Activated CD4-positive, alpha-beta T cell treated with anti-CD3 and anti-CD28 coated beads, Interleukin-2, amount 50 U/mL, for 48 hours (primary cell): ENCODE measurements around the gene C15orf39.

Experiments
- DNase-seq, 2 experiments: peaks; one replicate each; pipeline ENCODE4 v3.0.0-alpha.2; 2020

The C15orf39 gene

DNA sequence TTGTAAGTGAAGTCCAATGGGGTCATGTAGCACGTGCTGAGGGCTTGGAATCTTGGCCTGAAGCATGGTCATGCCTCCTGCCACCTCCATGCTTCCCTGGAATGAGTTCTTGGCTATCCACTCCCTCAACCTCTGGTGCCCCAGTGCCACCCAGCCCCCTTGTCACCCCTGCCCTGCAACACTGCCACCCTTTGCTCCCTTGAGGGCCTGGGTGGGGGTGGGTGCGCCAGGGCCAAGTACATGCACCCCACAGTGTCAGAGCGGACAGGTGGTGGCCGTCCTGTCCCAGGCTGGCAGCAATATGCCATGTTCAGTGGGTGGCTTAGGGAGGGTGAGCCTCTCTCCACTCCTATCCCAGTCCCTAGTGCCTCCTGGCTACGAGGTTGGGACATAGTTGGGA is 27.6 kb upstream of the C15orf39 start:
- DNase-seq: no peak

DNA sequence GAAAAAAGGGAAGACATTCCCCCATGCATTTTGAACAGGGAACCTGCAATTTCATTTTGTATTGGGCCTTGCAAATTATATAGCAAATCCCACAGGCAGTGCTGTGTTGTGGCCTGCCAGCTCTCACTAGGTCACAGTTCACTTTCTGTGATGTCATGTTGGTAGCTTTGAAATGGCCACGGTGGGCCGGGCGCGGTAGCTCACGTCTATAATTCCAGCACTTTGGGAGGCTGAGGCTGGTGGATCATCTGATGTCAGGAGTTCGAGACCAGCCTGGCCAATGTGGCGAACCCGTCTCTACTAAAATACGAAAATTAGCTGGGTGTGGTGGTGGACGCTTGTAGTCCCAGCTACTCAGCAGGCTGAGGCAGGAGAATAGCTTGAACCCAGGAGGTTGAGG is 27.0 kb upstream of the C15orf39 start:
- DNase-seq: no peak

DNA sequence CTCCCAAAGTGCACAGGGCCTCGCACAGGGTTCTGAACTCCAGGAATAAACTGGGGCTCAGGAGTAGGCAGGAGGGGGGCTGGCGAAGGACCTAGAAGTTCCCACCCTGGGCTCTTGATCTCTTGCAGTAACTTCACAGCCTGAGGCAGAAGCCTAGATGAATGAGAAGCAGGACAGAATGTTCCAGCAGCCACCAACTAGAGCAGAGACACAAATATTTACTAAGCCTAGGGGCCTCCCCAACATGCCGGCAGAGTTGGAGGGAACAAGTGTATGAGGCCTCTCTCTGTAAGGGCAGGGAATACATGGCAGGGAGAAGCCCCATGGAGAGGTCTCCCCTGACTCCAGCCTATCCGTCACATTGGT is 25.3 kb upstream of the C15orf39 start:
- no peak for DNase-seq

DNA sequence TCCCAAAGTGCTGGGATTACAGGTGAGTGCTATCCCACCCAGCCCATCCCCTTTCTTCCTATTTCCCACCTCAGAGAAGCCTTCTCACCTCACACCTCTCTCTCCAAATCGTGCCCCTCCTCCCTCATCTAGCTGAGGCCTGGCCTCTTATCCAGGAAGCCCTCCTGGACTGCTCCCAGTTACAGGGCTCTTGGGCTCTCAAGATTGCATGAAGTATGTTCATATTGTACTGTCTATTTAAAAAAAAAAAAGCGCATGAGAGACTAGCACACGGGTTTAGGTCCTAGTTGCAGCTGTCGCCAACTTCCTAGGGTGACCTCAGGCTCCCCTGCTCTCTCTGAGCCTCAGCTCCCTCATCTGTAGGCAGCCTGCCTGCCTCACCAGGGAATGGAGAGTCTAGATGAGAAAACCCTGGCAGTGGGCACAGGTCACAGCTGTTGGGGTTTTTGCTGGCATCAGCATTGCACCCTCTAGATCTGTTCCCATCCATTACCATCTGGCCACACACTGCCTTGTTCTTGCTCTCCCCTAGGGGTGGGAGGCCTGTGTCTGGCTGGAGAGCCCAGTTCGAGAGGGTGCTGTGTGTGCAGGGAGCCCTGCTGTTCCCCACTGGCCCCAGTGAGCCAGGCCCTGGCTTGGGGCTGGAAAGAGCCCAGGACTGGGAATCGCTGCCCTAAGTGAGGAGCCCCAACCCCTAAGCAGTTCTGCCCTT is 24.2 kb upstream of the C15orf39 start:
- no peak for DNase-seq

DNA sequence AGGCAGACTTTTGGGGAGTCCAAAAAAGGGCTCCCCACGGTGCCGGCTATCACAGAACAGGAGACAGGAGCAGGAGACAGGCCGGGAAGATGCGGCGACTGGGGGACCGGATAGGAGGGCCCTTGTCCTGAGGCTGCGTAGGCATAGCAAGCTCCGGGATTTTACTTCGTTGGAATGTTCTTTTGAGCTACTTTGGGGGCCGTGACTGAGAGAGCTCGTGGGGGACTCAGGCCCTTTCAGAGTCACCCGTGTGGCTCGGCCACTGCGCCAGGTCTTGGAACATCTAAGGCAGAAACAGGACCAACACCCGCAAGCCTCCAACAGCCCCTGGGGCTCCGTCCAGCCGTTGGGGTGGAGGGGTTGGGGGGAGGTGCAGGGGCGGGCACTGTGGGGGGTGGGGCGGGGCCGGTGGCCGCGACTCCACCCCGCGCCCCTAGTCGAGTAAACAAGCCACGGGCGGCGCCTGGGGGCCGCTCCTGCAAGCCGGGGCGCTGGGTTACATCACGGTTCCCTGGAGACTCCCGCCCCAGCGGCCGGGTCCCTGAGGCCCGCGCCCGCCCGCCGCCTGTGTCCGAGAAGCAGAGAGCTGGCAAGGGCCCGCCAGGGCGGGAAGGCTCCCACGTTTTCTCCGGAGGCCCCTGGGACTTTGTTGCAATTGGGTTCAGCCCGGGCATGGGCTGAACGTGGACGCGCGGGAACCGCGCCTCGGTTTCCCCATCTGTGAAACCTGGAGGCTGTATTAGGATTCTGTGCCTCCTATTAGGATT is 23.3 kb upstream of the C15orf39 start:
- DNase-seq: no peak

DNA sequence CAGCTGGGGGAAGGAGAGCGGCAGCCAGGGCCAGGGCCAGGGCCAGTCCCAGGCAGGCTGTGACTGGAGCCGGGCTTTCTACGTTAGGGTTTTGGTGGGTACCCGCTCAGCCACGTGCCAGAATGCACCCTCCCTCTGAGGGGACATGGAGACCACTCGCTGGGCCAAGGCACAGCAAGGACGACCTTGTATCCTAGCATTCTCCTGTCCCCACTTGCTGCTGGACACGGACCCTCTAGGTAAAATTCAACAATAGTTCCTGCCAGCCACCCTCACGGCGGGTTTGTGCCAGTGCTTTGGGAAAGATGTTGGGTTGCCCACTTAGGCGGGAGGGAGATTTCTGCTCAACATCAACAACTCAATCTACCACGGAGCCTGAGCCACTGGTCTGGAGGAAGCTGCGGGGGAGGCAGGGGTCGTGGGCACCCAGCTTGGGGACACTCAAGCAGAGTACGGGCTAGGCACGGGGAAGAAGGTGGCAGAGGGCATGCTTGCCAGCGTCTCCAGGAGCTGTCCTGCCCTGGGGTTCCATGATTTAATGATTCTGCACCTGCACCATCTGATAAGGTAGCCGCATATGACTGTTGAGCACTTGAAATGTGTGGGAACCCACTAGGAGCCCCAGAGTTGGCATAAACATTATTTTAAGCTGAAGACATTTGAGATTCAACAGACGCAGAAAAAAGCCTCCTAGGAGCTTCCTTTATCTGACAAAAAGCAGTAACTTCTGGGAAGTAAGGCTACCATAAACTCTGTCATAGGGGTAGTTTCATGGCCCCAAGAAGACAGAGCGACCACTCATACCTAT is 22.5 kb upstream of the C15orf39 start:
- no peak for DNase-seq

DNA sequence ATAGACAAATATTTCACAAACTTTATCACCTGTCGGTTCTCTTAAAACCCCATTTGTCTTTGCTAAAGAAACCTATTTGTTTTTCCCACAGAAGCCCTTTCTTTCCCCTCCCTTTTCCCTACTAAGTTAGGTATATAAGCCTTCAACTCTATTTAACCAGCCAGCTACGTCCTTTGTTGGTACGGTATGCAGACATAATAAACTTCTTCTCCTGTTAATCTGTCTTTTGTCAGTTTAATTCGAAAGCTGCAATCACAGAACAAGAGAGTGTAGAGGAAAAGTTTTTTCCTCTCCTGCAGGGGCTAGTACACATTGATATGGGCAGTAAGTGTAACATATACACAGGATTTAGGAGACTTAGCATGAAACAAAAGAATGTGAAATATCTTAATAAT is 21.9 kb upstream of the C15orf39 start:
- no peak for DNase-seq

DNA sequence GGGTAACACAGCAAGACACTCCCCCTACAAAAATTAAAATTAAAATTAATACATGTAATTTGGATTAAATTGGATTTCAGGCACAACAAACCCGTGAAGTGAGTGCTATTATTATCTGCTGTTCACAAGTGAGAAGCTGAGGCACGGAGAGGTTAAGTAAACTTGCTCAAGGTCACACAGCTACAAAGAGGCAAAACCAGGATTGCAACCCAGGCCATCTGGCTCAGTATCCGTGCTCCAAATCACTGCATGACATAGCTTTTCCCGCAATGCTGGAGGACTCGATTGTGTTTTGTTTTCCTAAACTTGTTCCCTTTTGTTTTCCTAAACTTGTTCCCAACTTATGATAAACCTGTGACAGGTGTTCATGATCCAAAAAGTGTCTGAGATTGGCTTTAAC is 19.9 kb upstream of the C15orf39 start:
- DNase-seq: no peak

DNA sequence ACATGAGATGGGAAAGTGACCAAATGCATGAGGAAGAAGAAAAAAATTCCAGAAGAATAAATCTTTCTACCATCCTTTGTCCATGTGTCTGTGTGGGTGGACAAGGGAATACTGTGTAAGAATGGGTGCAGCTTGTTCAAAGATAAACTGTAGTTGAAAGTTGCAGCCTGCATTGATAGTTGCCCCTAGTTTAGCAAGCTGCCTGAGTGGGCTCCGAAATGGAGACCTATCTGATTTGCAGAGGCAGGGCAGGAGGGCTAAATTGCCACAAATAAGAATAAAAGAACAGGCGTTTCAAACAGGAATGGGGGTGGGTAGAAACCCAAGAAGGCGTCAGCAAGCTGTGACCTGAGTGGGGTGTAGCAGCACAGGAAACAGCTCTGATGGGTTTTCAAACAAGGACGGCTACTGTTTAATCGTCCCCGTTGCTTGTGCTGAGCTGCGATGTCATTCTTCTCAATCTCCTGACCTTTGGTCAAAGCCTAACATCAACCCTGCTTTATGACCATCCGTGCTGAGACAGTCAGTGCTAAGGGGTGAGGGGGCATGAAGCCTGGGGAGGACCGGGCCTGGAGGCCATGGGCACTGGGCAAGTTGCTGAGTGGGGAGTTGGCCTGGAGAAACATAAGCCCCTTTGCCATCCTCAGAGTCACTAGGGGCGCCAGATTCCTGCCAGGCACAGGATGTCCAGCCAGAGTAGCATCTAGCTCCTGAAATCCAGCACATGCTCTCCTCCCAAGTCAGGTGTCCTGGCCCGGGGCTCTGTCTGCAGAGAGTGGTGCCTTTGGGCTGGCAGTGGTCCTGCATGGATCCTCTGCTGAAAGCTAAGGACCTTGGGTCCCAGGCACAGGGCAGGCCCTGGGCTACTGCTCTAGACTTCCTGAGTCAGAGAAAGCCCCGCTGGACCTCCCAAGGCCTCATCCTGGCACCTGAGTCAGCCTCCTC is 19.2 kb upstream of the C15orf39 start:
- no peak for DNase-seq

DNA sequence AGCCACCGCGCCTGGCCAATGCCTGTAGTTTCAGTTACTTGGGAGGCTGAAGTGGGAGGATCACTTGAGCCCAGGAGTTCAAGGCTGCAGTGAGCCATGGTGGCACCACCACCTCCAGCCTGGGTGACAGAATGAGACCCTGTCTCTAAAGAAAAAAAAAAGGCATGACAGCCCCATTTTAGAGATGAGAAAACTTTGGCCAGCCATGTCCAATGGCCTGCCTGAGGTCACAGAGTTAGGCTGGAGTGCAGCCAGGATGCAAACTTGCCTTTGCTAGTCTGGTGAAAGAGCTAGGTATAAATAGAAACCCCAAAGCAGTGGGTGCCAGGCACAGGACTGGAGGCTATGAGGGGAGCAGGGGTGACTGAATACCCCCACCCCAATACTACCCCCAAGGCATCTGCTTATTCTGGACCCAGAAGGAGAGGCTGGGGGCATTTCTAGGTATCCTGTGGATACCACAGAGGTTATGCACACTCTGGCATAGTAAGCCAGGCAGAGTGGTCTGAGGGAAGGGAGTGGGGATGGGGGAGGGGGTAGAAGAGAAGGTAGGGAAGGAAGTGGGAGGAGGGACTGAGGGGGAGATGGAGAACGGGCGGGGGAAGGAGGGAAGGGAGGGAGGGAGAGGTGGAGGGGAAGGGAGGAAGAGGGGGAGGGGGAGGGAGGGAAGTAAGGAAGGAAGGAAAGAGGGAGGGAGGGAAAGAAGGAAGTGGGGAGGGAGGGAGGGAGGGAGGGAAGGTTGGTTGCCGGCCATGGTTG is 16.2 kb upstream of the C15orf39 start:
- DNase-seq: no peak

DNA sequence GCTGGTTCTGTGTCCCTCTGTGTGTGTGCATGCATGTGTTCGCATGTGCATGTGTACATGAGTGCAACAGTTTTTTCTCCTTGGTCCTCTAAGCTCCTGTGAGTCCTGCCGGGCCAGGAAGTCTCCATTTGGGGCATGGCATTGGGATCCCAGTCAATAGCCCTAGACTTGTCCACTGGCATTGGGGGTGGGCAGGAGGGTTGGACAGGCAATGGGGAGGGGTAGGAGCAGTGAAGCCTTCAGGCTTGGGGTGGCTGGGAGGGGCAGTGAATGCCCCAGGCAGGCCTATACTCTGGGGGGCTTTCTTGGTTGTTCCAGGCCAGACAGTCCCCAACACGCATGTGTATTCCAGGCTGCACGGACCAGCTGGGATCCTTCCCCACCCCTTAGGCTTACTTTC is 15.6 kb upstream of the C15orf39 start:
- no peak for DNase-seq

DNA sequence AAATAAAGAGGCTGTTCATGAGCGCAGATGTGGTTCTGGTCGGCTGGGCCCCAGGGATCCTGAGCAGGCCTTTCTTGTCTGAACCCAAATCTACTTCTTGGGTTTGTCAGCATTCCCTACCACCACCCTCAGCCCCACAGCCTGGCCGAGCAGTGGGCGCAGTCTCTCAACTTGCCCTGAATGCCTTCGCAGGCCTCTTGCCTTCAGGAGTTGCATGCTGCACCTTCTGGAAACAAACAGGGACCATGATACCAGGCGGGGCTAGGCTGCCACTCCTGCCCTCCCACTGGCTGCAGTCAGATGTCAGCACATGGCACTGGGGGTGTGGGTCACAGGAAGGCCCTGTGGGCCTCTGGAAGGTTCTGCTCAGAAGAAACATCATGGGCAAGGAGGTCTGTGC is 13.2 kb upstream of the C15orf39 start:
- no peak for DNase-seq

DNA sequence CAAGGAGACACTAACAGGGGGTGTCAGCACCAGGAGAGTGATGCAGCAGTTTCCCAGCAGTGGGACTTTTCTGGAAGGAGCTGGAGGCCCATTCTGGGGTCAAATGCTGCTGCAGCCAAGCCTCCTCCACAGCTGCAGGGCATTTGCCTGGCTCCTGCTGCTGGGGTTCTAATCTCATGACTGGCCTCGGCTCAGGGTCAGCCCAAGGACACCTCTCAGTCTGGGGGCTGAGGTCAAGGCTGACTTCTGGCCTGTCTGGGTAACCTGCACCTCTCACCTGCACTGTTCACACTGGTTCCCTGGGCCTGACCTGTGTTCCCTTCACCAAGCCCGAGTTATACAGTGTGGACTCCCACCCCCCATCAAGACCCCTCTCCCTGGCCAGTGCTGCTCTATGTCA is 10.4 kb upstream of the C15orf39 start:
- DNase-seq: no peak

DNA sequence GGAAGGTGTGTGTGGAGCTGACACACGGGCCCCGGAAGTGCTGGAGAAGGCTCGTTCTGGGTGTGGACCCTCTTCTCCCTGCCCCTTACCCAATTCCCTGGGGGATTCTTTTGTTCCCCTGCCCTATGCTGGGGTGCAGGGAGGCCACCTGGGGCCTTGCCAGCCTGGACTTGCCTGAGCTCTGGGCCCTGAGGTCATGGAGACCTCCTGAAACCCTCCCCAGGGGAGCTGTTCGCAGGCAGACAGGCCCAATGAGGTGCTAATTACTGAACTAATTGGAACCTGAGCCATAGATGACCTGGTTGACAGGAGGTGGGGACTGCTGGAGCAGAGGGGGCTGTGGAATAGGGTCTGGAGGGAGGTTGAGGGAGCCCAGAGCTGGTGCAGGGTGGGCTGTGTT is 9.4 kb upstream of the C15orf39 start:
- DNase-seq: no peak

DNA sequence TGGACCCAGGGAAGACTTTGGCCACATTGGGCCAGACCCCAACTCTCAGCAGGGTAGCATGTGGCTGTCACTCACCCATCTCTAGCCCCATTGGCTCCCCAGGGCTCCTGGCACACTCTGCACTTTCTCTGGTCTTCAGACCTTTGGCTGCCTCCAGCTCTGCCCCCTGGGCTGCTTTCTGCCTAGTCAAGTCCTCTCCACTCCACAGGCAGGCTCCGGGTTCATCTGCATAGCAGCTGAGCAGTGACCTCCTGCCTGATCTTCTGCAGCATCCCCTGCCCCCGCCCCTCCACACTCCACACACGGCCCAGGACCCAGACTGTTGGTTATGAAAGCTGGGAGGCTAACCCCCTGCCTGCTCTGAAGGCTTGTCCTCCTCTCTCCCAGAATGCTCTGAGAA is 8.4 kb upstream of the C15orf39 start:
- DNase-seq: no peak

DNA sequence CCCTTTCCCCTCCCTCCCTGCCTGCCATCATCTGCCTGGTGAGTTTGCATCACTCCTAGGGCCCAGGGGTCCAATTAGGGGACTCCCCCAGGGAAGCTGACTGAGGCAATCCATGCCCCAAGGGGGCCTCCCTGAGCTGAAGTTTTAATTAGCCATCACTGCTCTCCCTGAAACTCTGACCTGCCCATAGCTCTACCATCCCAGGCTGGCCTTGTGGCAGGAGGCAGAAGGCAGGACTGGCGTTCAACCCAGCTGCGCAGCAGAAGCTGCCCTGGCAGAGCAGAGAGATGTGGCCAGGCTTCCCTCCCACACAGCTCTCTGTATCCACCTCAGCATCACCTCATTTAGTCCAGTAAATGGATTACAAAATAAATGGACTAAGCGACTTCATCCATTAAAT is 7.7 kb upstream of the C15orf39 start:
- DNase-seq: no peak

DNA sequence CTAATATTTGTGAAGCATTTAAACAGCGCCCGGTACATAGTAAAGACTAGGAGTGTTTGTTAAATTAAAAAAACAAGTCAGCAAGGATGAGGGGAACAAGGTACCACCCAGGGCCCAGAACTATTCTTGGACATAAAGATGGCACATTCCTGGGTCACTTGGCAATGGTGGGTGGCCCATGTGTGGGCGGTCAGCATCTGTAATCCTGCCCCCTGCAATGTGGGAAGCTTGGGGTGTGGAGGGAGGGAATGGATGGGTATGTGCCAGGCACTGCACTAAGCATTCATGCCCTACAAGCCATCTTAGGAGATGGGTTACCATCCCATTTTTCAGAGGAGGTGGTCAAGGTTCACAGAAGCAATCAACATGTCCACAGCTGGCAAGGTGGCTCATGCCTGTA is 7.3 kb upstream of the C15orf39 start:
- no peak for DNase-seq

DNA sequence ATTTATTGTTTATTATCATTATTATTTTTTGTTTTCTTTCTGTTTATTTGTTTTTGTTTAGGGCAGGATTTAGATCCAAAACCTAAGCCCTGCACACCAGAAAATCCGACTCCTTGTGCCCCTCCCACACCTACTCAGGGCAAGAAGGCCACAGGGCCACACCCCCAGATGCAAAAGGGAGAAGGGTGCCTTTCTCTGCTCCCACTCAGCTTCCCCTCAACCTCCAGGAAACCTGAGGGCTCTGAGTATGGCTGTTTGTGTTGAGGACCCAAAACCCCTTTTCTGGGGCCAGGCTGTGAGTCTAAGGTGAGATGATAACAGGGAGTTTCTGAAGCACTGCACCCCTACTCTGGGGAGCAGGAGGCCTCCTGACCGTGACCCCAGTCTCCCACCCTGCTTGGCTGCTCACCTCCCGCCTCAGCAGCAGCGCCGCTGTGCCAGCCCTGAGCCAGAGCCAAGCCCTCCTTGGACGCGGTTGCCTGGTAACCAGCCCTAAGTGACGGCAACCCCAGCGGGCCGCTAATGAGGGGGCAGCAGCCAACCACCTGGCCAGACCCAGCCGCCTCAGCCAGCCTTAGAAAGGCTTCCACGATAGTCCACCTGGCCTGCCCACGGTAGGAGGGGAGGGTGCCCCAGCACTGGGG is 6.4 kb upstream of the C15orf39 start:
- DNase-seq: no peak

DNA sequence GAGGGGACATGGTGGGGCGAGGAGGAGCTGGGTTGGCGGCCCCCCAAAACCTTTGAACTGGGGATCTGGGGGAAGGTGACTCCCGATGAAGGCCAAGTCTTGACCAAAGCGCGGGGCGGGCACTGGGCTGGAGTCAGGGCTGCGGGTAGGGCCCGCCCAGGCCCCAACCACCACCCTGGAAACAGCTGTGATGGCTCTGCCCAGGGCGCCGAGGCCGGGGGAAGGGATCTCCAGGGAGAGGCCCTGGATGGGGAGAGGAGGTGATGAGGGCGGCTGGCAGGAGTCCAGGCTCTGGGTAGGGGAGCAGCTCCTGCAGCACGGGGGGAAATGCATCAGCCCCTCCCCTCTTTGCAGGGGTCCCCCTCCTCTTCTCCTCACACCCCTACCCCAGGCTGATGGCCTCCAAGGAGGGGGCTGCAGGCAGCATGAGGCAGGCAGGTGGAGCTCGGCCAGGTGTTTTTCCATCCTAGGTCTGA is 5.9 kb upstream of the C15orf39 start:
- no peak for DNase-seq

DNA sequence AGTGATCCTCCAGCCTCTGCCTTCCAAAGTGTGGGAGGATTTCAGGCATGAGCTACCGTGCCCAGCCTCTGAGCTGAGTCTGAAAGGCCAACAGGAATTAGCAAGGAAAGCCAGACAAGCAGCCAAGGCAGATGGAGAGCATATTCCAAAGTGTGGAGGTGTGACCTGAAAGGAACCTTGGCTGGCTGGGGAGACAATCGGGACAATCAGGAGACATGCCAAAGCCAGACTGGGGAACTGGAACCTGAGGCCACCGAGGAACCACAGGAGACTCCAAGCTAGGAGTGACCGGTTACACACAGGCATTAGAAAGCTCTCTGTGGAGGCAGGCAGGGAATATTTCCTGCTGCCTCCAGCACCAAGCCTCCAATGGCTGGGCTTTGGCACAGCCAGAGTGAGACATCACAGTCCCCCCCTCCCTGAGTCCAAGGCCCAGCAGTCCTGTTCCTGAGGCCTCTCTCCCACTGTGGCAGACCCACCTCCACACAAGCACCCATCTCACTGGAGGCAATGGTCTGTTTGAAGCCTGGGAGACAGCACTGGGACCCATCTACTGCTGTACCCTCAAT is 4.5 kb upstream of the C15orf39 start:
- no peak for DNase-seq
